ENCODE results near the gene SAFB.
A peak's percentile ranks its signal among the peaks of the same experiment; 100 is the strongest.

The SAFB gene

DNA sequence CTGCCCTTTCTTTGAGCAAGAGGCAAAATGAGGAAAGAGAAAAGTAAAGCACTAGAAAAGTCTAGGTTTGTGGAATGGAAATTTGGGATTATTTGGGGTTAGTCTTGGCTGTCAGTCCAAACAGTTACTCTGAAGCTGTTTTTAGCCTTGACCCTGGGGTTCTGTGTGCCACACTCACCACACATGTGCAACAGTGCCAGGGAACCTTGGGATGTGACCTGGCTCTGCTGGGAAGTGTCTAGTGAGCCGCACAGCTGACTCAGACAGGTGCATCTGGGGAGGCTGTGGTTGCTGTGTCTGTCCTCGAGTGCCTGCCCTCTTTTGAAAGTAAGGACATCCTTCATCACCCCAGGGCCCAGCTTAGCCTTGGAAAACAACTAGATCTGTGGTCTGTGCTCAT lies 41.6 kb downstream of the SAFB start:
- DNase-seq = no peak

GRCh38 chr19:5665781-5666513 lies 43.1 kb downstream of the SAFB start:
- DNase-seq = no peak

GRCh38 chr19:5666921-5667610 lies 44.2 kb downstream of the SAFB start:
- no peak for DNase-seq

DNA sequence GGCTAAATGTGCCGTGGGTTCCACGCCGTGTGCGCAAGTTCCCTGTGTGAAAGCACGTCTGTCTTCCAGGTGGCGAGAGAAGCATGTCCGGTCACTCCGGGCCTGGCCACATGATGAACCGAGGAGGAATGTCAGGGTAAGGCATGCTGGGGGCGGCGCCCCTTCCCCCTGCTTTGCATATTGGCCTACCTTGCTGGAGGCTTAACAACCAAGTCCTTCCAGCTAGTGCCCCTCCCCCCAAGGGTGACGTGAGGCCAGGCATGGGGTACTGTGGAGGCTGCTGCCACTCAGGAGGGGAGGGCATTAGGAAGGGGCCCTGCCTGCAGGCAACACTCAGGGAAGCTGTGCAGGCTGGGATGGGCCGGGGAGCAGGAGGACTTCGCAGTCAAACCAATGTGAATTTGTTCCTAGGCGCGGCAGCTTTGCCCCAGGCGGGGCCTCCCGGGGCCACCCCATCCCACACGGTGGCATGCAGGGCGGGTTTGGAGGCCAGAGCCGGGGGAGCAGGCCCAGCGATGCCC lies 44.9 kb downstream of the SAFB start:
- no peak for DNase-seq

- no peak for DNase-seq
These were observed 46.3 kb downstream of the SAFB start for GRCh38 chr19:5669212-5669611.

DNA sequence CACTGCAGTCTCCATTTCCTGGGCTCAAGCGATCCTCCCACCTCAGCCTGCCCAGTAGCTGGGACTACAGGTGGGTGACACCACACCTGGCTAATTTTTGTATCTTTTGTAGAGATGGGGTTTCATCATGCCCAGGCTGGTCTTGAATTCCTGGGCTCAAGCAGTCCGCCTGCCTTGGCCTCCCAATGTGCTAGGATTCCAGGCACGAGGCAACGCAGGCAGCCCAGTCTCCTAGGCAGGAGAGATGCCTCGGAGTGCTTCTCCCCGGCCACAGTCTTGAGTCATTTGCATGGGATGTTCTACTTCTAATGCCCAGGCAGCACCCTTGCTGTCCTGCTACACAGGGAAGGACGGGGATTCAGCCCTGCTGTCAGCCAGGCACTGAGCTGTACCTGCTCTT lies 48.7 kb downstream of the SAFB start:
- DNase-seq = no peak

- no peak for DNase-seq
These were observed 50.0 kb downstream of the SAFB start for GRCh38 chr19:5672708-5673459.

DNA sequence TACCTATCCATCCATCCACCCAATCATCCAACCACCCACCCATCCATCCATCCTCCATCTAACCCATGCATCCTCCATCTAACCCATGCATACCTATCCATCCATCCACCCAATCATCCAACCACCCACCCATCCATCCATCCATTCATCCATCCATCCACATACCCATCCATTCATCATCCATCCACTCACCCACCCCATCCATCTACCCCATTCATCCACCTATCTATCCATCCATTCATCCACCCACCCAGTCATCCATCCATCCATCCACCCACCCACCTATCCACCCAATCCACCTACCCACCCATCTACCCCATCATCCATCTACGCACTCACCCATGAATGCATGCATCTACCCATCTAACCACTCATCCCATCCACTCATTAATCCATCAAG lies 50.9 kb downstream of the SAFB start:
- DNase-seq = no peak

DNA sequence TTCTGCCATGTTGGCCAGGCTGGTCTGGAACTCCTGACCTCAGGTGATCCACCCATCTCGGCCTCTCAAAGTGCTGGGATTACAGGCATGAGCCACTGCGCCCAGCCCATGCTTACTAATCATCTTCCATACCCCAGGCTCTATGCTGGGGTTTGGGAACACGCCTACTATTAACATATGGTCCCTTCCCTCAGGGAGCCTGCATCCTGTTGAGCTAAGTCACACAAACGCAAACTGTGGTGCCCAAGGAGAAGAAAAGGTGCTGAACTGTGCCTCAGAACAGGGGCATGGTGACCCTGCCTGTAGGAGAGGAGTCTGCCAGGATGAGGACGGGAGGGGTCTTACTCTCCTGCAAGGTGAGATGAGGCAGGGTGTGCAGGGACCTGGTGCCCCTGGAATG lies 51.8 kb downstream of the SAFB start:
- DNase-seq = no peak

DNA sequence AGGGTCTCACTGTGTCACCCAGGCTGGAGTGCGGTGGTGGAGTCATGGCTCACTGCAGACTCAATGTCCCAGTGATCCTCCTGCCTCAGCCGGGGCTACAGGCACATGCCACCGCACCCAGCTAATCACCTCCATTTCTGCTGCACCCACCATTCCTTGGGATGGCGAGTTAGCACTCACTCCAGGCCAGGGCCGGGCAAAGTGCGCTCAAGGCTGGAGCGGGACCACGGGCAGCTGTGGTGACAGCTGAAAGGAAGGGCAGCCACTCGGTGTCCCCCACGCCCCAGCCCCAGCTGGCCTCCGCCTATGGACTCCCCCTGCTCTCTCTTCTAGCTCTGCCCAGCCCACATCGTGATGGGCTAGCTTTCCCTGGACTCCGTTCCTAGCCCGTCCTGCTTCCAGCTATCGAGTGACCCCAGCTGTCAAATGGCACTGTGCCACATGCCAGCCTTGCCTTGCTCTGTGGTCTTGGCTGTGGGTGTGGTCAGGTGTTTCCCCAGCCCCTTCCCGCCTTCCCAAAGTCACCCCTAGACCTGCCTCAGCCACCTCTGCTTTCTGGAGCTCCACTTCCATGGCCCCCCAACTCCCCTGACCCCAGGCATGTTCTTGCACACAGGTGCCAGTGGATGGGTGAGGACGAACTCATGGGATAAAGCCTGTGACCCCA lies 53.4 kb downstream of the SAFB start:
- DNase-seq = no peak

- no peak for DNase-seq
These were observed 53.9 kb downstream of the SAFB start for GRCh38 chr19:5676772-5677105.

GRCh38 chr19:5677136-5677535 lies 54.3 kb downstream of the SAFB start:
- no peak for DNase-seq

GRCh38 chr19:5677580-5677979 lies 54.7 kb downstream of the SAFB start:
- no peak for DNase-seq

GRCh38 chr19:5678071-5678718 lies 55.3 kb downstream of the SAFB start:
- no peak for DNase-seq

DNA sequence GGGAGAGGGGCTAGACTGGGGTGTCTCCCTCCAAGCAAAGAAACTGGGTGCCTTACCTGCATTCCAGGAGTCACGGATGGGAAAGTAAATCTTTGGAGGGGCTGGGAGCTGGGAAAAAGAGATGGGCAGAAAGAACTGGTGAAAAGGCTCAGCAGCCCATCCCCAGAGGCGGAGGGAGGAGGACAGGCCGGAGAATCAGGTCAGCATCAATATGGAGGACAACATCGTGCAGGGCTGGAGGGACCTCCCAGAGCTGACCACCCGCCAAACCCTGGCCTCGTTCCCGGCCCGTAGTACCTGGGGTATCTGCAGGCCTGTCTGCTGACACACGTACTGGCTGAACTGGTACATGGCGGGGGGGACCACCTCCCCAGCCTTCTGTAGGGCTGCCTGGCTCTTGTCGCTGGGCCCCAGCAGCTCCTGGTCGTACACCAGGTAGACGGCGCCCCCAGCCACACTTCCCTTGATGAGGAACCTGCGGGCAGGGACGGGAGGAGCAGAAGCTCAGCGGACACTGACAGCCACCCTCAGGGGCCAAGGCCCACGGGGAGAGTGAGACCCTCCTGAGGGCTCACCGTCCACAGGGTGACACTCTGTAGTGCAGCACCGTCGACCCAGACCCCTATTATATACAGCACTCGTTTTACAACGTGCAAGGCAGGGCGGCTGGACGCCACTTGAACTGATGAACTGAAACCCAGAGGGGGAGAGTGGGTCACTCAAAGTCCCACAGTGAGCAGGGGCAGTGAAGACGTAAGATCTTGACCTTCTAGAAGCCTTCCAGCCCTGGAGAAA lies 56.6 kb downstream of the SAFB start:
- DNase-seq = peak in 1 of 58 donors; percentile 24

GRCh38 chr19:5680084-5680436 lies 57.2 kb downstream of the SAFB start:
- DNase-seq = peak in 21 of 58 donors; percentile 42 to 83 (median 72)

GRCh38 chr19:5680437-5681368 lies 57.8 kb downstream of the SAFB start, which contains the start of the genes HSD11B1L and MICOS13:
TSS of gene HSD11B1L (plus strand) at chr19:5681027. CDS start at chr19:5684833, 3,806 bp downstream.
TSS of gene MICOS13 (minus strand) at chr19:5680516. CDS start at chr19:5680486, 30 bp downstream.
- peak; percentile 95 to 100 (median 99) for DNase-seq

- peak in 2 of 58 donors; percentile 9 to 24 for DNase-seq
These were observed 58.7 kb downstream of the SAFB start for GRCh38 chr19:5681391-5682106.

Data from anterior cingulate cortex (tissue), 58 donors.